ENCODE measurements around the gene WDR89. TPM values are rescaled to one million over a fixed set of nuclear protein-coding genes. Genes with fewer than 3 reads are reported as not detected.

The WDR89 gene
- polyA plus RNA-seq, 2 of the 4 experiments (the other 2 are of a cell fraction): 15.1 to 20.9 TPM

DNA sequence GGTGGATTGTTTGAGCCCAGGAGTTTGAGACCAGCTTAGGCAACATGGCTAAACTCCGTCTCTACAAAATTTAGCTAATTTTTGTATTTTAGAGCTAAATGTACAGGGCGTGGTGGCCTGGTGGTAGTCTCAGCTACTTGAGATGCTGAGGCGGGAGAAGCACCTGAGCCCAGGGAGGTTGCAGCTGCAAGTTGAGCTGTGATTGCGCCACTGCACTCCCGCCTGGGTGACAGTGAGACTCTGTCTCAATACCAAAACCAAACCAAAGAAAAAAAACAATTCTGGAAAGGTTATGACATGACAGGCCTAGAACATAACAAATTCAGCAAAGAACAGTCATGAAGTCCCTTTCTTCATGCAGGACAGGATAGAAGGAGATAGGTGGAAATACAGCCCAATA is 25.7 kb downstream of the WDR89 start:
- WGBS (ENCODE audit: missing lambda C conversion rate): 91% methylated on average over 5 of the region's 5 CpGs
- H3K27ac ChIP-seq: no peak overlapping the region
- H3K4me1 ChIP-seq: 0 out of 3 replicates have a peak, but pooled peaks cover 5% of the 10 kb centered on the region
- no peaks in the 10 kb centered on the region for H3K9me3 ChIP-seq
- CTCF ChIA-PET: interaction anchor here (0.5 to 1.3 kb wide), 6 partner anchors 9 to 794 kb away, joined by 3 read pairs; no protein-coding TSS in a partner anchor
- FAIRE-seq (no peak), DNase-seq (ENCODE audit: low read depth in 1 of 2, low spot score in 1 of 2) (no peak), ATAC-seq (no peak)
- no peak overlapping the region for H3K4me3 ChIP-seq
- TF ChIP-seq, protein P1, sequence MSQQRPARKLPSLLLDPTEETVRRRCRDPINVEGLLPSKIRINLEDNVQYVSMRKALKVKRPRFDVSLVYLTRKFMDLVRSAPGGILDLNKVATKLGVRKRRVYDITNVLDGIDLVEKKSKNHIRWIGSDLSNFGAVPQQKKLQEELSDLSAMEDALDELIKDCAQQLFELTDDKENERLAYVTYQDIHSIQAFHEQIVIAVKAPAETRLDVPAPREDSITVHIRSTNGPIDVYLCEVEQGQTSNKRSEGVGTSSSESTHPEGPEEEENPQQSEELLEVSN (IDR thresholded peaks at IDR 0.05; ENCODE audit: borderline replicate concordance, low read depth): no peak
- TF ChIP-seq, protein P2, sequence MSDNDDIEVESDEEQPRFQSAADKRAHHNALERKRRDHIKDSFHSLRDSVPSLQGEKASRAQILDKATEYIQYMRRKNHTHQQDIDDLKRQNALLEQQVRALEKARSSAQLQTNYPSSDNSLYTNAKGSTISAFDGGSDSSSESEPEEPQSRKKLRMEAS (IDR thresholded peaks at IDR 0.05): no peak
- TF ChIP-seq ZFP36 (IDR thresholded peaks at IDR 0.05; ENCODE audit: borderline replicate concordance, partially characterized antibody) (no peak), EP300 (IDR thresholded peaks at IDR 0.05) (no peak), NPAS2 (CRISPR knock-in tag; IDR thresholded peaks at IDR 0.05; ENCODE audit: borderline replicate concordance) (no peak), SREBF2 (IDR thresholded peaks at IDR 0.05) (no peak), RAD21 (conservative IDR thresholded peaks at IDR 0.05 in 1 of 2, IDR thresholded peaks at IDR 0.05 in 1 of 2) (no peak), CHD2 (IDR thresholded peaks at IDR 0.05; ENCODE audit: low read length, partially characterized antibody) (no peak), RARB (CRISPR knock-in tag; IDR thresholded peaks at IDR 0.05) (no peak), FOXS1 (CRISPR knock-in tag; IDR thresholded peaks at IDR 0.05) (no peak), RNF2 (IDR thresholded peaks at IDR 0.05; ENCODE audit: borderline replicate concordance, low read depth) (no peak), POLR2A (IDR thresholded peaks at IDR 0.05; ENCODE audit: low read length) (no peak)
- TF ChIP-seq, protein P3, sequence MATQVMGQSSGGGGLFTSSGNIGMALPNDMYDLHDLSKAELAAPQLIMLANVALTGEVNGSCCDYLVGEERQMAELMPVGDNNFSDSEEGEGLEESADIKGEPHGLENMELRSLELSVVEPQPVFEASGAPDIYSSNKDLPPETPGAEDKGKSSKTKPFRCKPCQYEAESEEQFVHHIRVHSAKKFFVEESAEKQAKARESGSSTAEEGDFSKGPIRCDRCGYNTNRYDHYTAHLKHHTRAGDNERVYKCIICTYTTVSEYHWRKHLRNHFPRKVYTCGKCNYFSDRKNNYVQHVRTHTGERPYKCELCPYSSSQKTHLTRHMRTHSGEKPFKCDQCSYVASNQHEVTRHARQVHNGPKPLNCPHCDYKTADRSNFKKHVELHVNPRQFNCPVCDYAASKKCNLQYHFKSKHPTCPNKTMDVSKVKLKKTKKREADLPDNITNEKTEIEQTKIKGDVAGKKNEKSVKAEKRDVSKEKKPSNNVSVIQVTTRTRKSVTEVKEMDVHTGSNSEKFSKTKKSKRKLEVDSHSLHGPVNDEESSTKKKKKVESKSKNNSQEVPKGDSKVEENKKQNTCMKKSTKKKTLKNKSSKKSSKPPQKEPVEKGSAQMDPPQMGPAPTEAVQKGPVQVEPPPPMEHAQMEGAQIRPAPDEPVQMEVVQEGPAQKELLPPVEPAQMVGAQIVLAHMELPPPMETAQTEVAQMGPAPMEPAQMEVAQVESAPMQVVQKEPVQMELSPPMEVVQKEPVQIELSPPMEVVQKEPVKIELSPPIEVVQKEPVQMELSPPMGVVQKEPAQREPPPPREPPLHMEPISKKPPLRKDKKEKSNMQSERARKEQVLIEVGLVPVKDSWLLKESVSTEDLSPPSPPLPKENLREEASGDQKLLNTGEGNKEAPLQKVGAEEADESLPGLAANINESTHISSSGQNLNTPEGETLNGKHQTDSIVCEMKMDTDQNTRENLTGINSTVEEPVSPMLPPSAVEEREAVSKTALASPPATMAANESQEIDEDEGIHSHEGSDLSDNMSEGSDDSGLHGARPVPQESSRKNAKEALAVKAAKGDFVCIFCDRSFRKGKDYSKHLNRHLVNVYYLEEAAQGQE (IDR thresholded peaks at IDR 0.05): no peak
- TF ChIP-seq, protein P4, sequence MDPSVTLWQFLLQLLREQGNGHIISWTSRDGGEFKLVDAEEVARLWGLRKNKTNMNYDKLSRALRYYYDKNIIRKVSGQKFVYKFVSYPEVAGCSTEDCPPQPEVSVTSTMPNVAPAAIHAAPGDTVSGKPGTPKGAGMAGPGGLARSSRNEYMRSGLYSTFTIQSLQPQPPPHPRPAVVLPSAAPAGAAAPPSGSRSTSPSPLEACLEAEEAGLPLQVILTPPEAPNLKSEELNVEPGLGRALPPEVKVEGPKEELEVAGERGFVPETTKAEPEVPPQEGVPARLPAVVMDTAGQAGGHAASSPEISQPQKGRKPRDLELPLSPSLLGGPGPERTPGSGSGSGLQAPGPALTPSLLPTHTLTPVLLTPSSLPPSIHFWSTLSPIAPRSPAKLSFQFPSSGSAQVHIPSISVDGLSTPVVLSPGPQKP (IDR thresholded peaks at IDR 0.05; ENCODE audit: low read depth, low read length): no peak
- H3K4me2 ChIP-seq: no peak overlapping the region
- POLR2A ChIA-PET: no interaction called here

DNA sequence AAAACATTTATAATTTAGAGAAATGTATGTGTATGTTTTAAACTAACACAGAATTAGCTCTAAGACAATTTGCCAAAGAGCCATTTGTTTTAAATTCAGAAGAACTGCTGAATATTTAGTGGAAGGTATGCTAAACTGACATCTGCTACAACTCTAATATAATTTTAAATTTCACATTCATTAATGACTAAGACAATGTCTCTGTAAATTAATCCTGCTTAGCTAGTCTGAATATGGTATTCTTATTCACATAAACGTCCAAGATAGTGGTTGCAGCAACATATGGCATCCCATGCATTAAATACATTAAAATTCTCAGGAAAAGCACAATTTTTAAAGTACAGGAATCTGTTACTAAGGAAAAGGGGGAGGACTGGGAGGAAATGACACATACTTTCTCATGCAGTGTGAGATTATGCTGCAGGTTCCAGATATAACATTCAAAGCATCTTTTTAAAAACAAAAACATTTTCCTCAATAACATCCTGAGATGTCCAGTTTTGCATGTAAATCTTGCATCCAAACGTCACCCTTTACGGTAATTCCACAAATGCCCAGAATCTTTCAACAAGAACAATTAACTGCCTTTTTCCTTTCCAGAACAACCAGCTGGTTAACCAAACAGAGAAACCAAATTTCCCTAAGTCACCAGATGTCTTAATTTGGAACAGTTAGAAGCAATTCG is 26.9 kb downstream of the WDR89 start:
- 0 out of 3 replicates have a peak, but pooled peaks cover 5% of the 10 kb centered on the region for H3K4me1 ChIP-seq
- no peak overlapping the region for H3K27ac ChIP-seq
- ATAC-seq (no peak), DNase-seq (ENCODE audit: low read depth in 1 of 2, low spot score in 1 of 2) (no peak), FAIRE-seq (no peak)
- H3K4me2 ChIP-seq: no peak overlapping the region
- no peak for TF ChIP-seq ZC3H11A (IDR thresholded peaks at IDR 0.05)
- H3K9me3 ChIP-seq: no peaks in the 10 kb centered on the region
- ChIA-PET CTCF (interaction anchor here (0.6 to 1.3 kb wide), 3 partner anchors 155 to 1944 kb away, joined by 3 to 5 read pairs (median 3); no protein-coding TSS in a partner anchor), POLR2A (no interaction called here)
- H3K4me3 ChIP-seq: no peak overlapping the region
- WGBS (ENCODE audit: missing lambda C conversion rate): 68% methylated on average over 4 of the region's 4 CpGs

DNA sequence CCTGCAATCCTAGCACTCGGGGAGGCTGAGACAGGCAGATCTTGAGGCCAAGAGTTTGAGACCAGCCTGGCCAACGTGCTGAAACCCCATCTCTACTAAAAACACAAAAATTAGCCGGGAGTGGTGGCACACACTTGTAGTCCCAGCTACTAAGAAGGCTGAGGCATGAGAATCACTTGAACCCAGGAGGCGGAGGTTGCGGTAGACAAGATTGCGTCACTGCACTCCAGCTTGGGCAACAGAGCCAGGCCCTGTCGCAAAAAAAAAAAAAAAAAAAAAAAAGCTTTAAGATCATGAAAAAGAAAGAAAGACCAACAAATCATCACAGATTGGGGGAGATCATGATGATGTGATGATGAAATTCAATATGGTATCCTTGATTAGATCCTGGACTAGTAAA is 30.6 kb downstream of the WDR89 start:
- ATAC-seq: no peak
- POLR2A ChIA-PET: no interaction called here

More for the DNA sequence above, 30.6 kb downstream of the WDR89 start:
- DNase-seq (ENCODE audit: low read depth in 1 of 2, low spot score in 1 of 2) (no peak), FAIRE-seq (no peak)
- CTCF ChIA-PET: interaction anchor here (0.9 kb wide), 1 partner anchor 159 kb away, joined by 4 read pairs; no protein-coding TSS in a partner anchor
- Histone ChIP-seq H3K9me3 (no peaks in the 10 kb centered on the region), H3K4me3 (no peak overlapping the region), H3K4me2 (no peak overlapping the region), H3K27ac (no peak overlapping the region), H3K4me1 (0 out of 3 replicates have a peak, but pooled peaks cover 5% of the 10 kb centered on the region)
- TF ChIP-seq GATA3 (IDR thresholded peaks at IDR 0.05; ENCODE audit: borderline replicate concordance) (no peak), CEBPB (IDR thresholded peaks at IDR 0.05) (peak in 1 of 2 experiments; percentile 29; a peak in 1 of 4 replicates)
- whole genome bisulfite sequencing (ENCODE audit: missing lambda C conversion rate): 92% methylated on average over 7 of the region's 7 CpGs
